ENCODE data around the gene STK32B.

The STK32B gene

DNA sequence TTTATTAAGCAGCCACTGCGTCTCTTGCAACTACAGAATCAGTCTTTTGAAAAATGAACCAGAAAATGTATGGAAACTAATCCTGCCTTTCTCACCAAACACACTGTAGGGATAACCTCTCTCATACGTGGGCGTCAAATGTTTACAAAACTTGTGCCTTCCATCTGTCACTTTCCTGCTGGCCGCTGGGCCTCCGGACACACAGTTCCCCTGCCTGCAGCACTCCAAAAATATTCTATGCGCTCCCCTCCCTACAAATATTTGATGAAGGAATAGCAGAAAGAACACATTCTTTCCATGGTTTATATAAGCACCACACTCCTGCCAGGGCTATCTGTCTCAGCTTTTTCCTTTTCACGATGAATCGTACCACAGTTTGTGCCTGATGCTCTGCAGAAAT, 17.1 kb upstream of the STK32B start:
- no peaks in the 10 kb centered on the region for H3K27me3 ChIP-seq (ENCODE audit: insufficient read depth, poor library complexity, severe bottlenecking)
- no peaks in the 10 kb centered on the region for H3K9me3 ChIP-seq (ENCODE audit: severe bottlenecking)
- no peak overlapping the region for H3K4me3 ChIP-seq (ENCODE audit: severe bottlenecking)
- H3K4me1 ChIP-seq (ENCODE audit: insufficient read depth, poor library complexity, severe bottlenecking) = peaks cover 15% of the 10 kb centered on the region
- ATAC-seq (ENCODE audit: low read depth) (no peak), DNase-seq (ENCODE audit: low spot score) (no peak)
- TF ChIP-seq, protein P1, sequence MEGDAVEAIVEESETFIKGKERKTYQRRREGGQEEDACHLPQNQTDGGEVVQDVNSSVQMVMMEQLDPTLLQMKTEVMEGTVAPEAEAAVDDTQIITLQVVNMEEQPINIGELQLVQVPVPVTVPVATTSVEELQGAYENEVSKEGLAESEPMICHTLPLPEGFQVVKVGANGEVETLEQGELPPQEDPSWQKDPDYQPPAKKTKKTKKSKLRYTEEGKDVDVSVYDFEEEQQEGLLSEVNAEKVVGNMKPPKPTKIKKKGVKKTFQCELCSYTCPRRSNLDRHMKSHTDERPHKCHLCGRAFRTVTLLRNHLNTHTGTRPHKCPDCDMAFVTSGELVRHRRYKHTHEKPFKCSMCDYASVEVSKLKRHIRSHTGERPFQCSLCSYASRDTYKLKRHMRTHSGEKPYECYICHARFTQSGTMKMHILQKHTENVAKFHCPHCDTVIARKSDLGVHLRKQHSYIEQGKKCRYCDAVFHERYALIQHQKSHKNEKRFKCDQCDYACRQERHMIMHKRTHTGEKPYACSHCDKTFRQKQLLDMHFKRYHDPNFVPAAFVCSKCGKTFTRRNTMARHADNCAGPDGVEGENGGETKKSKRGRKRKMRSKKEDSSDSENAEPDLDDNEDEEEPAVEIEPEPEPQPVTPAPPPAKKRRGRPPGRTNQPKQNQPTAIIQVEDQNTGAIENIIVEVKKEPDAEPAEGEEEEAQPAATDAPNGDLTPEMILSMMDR (IDR thresholded peaks at IDR 0.05; ENCODE audit: poor library complexity, severe bottlenecking) = no peak
- no peaks in the 10 kb centered on the region for H3K36me3 ChIP-seq (ENCODE audit: low read depth)
- H3K27ac ChIP-seq (ENCODE audit: poor library complexity, severe bottlenecking) = no peak overlapping the region

DNA sequence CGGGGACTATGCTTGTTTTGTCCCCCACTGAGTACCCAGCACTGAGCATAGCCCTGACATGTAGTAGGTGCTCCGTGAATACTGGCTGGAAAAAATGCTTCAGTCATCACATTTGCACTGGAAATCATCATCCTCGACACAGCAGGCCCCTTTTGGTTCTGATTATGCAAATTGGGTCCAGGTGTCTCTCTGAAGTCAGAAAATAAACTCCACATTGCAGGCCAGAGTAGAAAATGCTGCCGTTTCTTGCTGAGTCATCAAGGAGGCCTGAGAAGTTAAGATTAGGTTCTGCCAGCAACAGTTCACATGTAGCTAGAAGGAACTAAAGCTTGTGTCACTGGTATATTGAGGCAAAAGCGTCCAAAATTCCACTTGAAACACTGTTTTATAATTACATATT, 15.0 kb upstream of the STK32B start:
- Histone ChIP-seq H3K27ac (ENCODE audit: poor library complexity, severe bottlenecking) (no peak overlapping the region), H3K27me3 (ENCODE audit: insufficient read depth, poor library complexity, severe bottlenecking) (no peaks in the 10 kb centered on the region), H3K36me3 (ENCODE audit: low read depth) (no peaks in the 10 kb centered on the region), H3K9me3 (ENCODE audit: severe bottlenecking) (no peaks in the 10 kb centered on the region), H3K4me1 (ENCODE audit: insufficient read depth, poor library complexity, severe bottlenecking) (peaks cover 15% of the 10 kb centered on the region), H3K4me3 (ENCODE audit: severe bottlenecking) (no peak overlapping the region)
- no peak for DNase-seq (ENCODE audit: low spot score)
- TF ChIP-seq, protein P1 (IDR thresholded peaks at IDR 0.05; ENCODE audit: poor library complexity, severe bottlenecking) = no peak
- no peak for ATAC-seq (ENCODE audit: low read depth)

DNA sequence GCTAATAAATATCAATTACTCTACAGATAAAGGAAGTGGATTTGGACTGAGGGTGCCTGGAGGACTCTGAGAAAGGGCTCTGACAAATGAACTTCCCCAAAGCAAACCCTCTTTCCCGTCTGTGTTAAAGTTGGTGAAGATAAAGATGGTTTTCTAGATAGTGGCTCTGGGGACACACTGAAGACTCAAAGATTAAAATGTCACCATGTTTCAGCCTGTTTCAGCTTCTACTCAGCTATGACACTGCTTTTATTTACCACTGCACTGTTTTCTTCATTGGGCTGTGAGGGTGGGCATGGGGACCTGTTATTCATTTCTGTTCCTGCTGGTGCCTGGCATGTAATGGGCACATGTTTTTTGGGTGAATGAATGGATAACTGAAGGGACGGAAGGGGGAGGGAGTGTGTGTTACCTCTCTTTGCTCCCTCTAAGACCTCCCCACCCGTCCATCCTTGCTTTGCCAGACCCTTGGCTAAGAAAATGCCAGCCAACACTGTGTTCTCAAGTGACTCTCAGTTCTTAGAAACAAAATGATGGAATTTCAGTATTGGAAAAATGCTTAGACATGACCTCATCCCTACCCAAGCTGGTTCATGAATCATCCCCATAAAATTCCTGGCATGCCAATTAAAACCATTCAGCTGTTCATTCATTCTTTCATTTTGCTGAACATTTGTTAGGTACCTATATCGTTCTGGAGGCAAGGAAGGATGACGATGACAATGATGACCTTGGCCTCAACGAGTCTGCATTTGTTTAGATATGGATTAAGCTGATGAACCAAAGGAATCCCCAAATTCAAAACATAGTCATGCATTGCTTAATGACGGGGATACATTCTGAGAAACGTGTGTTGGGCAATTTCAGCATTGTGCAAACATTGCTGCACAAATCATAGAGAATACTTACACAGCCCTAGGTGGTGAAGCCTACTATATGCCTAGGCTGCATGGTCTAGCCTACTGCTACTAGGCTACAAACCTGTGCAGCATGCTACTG, 13.4 kb upstream of the STK32B start:
- peak overlapping the region; percentile 75 for H3K27ac ChIP-seq (ENCODE audit: poor library complexity, severe bottlenecking)
- H3K36me3 ChIP-seq (ENCODE audit: low read depth) = no peaks in the 10 kb centered on the region
- no peaks in the 10 kb centered on the region for H3K9me3 ChIP-seq (ENCODE audit: severe bottlenecking)
- TF ChIP-seq, protein P1 (IDR thresholded peaks at IDR 0.05; ENCODE audit: poor library complexity, severe bottlenecking) = no peak
- H3K27me3 ChIP-seq (ENCODE audit: insufficient read depth, poor library complexity, severe bottlenecking) = no peaks in the 10 kb centered on the region
- peak; percentile 92 for ATAC-seq (ENCODE audit: low read depth)
- H3K4me1 ChIP-seq (ENCODE audit: insufficient read depth, poor library complexity, severe bottlenecking) = peaks cover 15% of the 10 kb centered on the region
- no peak for DNase-seq (ENCODE audit: low spot score)
- no peak overlapping the region for H3K4me3 ChIP-seq (ENCODE audit: severe bottlenecking)

DNA sequence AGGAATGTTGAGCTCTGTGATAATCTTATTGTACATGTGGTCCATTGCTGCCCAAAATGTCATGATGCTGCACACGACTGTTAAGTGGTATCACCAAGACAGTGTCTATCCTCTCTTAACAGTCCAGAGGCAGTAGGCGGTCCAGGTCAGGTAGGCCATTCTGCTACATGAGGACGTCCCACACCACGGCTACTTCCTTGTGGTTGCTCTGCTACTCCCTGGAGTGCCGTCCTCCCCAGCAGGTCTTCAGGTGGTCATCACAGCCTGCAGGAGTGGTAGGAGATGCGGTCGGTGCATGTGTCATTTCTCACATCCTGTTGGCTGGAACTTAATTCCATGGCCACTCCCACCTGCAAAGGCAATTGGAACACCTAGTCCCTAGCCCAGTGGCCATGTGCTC, 11.5 kb upstream of the STK32B start:
- TF ChIP-seq, protein P1 (IDR thresholded peaks at IDR 0.05; ENCODE audit: poor library complexity, severe bottlenecking) = no peak
- Histone ChIP-seq H3K27me3 (ENCODE audit: insufficient read depth, poor library complexity, severe bottlenecking) (no peaks in the 10 kb centered on the region), H3K4me3 (ENCODE audit: severe bottlenecking) (no peak overlapping the region), H3K9me3 (ENCODE audit: severe bottlenecking) (no peaks in the 10 kb centered on the region), H3K27ac (ENCODE audit: poor library complexity, severe bottlenecking) (no peak overlapping the region), H3K36me3 (ENCODE audit: low read depth) (no peaks in the 10 kb centered on the region), H3K4me1 (ENCODE audit: insufficient read depth, poor library complexity, severe bottlenecking) (peaks cover 16% of the 10 kb centered on the region)
- ATAC-seq (ENCODE audit: low read depth) = no peak
- DNase-seq (ENCODE audit: low spot score) = no peak
